HG02623 (cell line): Measurements from ENCODE around the gene GPR87.
A peak's percentile ranks its signal among the peaks of the same experiment; 100 is the strongest.

Experiments
- ATAC-seq: cut with Tn5 transposase; IDR thresholded peaks from one replicate; pipeline ENCODE4 v1.9.1; 2021; ENCODE audit warnings: moderate library complexity; ENCODE audit not compliant: unreplicated experiment

GPR87 gene

GRCh38 chr3:151283907-151284461 lies 32.6 kb downstream of the GPR87 start:
- no peak for ATAC-seq

GRCh38 chr3:151283387-151283786 lies 33.2 kb downstream of the GPR87 start:
- no peak for ATAC-seq

GRCh38 chr3:151282921-151283320 lies 33.7 kb downstream of the GPR87 start:
- peak; percentile 50 for ATAC-seq

- no peak for ATAC-seq
Observed at GRCh38 chr3:151281671-151282324, 34.8 kb downstream of the GPR87 start.

GRCh38 chr3:151278230-151278629 lies 38.4 kb downstream of the GPR87 start, which contains the start of gene P2RY14:
Gene P2RY14 (minus strand): TSS chr3:151278542. CDS start chr3:151214316, 64,226 bp downstream.
- no peak for ATAC-seq

GRCh38 chr3:151276687-151277042 lies 40.0 kb downstream of the GPR87 start:
- peak; percentile 54 for ATAC-seq

- peak; percentile 17 for ATAC-seq
Observed at GRCh38 chr3:151276038-151276686, 40.5 kb downstream of the GPR87 start.

GRCh38 chr3:151275091-151275490 lies 41.5 kb downstream of the GPR87 start:
- no peak for ATAC-seq

GRCh38 chr3:151269631-151270030 lies 47.0 kb downstream of the GPR87 start:
- no peak for ATAC-seq

- peak; percentile 56 for ATAC-seq
Observed at GRCh38 chr3:151268267-151269235, 48.1 kb downstream of the GPR87 start.

- ATAC-seq: no peak
Observed at GRCh38 chr3:151267066-151267465, 49.6 kb downstream of the GPR87 start.

GRCh38 chr3:151265866-151266265 lies 50.8 kb downstream of the GPR87 start:
- ATAC-seq: peak; percentile 96

- ATAC-seq: no peak
Observed at GRCh38 chr3:151265166-151265565, 51.5 kb downstream of the GPR87 start.

- no peak for ATAC-seq
Observed at GRCh38 chr3:151264605-151265004, 52.0 kb downstream of the GPR87 start.

GRCh38 chr3:151262871-151263525 lies 53.6 kb downstream of the GPR87 start:
- no peak for ATAC-seq

- ATAC-seq: no peak
Observed at GRCh38 chr3:151259664-151260063, 57.0 kb downstream of the GPR87 start.

- no peak for ATAC-seq
Observed at GRCh38 chr3:151256749-151257148, 59.9 kb downstream of the GPR87 start.

GRCh38 chr3:151248772-151249337 lies 67.8 kb downstream of the GPR87 start:
- ATAC-seq: no peak
